ENCODE results near the gene CNNM2.
"Not testable (repeated sequence)": the region's sequence is repeated elsewhere in the genome, so short reads cannot be mapped to it uniquely, and the experiment has no call there.

CNNM2 gene

DNA sequence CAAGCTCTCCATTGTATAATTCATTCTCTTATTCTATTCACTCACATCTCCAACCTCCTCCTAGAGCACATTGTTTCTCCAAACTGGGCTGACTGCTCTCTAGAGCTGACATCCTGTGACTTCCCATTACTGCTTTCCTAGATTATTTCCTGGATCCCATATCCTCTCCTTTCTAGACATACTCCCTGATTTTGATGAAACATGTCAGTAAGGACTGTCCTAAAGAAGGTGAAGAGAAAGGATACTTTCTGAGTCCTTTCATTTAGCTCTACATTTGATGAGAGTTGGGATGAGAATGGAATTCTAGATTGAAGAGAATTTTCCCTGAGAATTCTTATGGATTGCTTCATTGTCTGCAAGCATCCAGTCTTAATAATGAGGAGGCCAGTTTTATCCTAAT, 78.8 kb downstream of the CNNM2 start:
- Histone ChIP-seq H3K27ac (ENCODE audit: low read depth, low read length) (no peak overlapping the region), H3K4me1 (ENCODE audit: control insufficient read depth, insufficient read depth, low read length) (peaks cover 9% of the 10 kb centered on the region), H3K36me3 (ENCODE audit: control insufficient read depth, insufficient read depth, low read length) (no peaks in the 10 kb centered on the region), H3K27me3 (ENCODE audit: control insufficient read depth, insufficient read depth, low read length) (no peaks in the 10 kb centered on the region), H3K9ac (ENCODE audit: low read length) (no peak overlapping the region), H3K4me3 (ENCODE audit: low read depth, low read length) (no peak overlapping the region), H3K9me3 (ENCODE audit: control insufficient read depth, insufficient read depth, low read depth, low read length) (no peaks in the 10 kb centered on the region)

DNA sequence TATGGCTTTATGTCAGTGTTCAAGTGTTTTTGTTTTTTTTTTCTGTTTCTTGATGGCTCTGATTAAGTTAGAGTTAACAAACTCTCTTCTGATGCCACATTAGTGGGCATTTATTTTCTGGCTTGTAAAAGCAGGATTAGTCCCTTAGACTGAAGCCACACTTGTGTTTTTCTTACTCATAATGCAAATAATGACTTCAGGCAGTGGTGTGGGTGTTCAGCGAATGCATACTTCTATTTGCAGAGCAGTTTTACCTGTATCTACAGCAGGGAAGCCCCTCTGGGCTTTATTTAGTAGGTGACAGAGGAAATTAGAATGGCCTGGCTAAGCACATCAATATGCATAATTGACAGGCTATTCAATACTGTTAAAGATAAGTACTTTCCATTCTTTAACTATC, 79.9 kb downstream of the CNNM2 start:
- Histone ChIP-seq H3K27ac (ENCODE audit: low read depth, low read length) (no peak overlapping the region), H3K4me3 (ENCODE audit: low read depth, low read length) (no peak overlapping the region), H3K36me3 (ENCODE audit: control insufficient read depth, insufficient read depth, low read length) (no peaks in the 10 kb centered on the region), H3K9ac (ENCODE audit: low read length) (no peak overlapping the region), H3K27me3 (ENCODE audit: control insufficient read depth, insufficient read depth, low read length) (no peaks in the 10 kb centered on the region), H3K4me1 (ENCODE audit: control insufficient read depth, insufficient read depth, low read length) (peaks cover 8% of the 10 kb centered on the region), H3K9me3 (ENCODE audit: control insufficient read depth, insufficient read depth, low read depth, low read length) (no peaks in the 10 kb centered on the region)

DNA sequence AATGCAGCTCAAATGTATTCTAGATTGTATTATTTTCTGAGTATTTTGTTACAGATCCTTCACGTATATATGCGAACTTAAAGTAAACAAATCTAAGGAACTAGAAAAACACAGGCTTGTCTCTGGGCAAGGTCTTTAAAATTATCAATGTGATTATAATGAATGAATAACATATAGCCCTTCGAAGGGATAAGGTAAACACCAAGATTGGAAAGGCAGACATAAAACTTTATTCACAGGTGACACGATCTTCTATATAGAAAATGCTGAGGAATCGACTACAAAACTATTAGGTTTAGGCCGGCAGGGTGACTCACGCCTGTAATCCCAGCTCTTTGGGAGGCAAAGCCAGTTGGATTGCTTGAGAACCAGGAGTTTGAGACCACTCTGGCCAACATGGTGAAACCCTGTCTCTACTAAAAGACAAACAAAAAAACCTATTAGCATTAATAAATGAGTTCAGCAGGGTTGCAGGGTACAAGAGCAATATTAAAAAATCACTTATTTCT, 80.4 kb downstream of the CNNM2 start:
- no peaks in the 10 kb centered on the region for H3K27me3 ChIP-seq (ENCODE audit: control insufficient read depth, insufficient read depth, low read length)
- no peaks in the 10 kb centered on the region for H3K36me3 ChIP-seq (ENCODE audit: control insufficient read depth, insufficient read depth, low read length)
- no peak overlapping the region for H3K9ac ChIP-seq (ENCODE audit: low read length)
- peaks cover 8% of the 10 kb centered on the region for H3K4me1 ChIP-seq (ENCODE audit: control insufficient read depth, insufficient read depth, low read length)
- H3K4me3 ChIP-seq (ENCODE audit: low read depth, low read length): no peak overlapping the region
- no peak overlapping the region for H3K27ac ChIP-seq (ENCODE audit: low read depth, low read length)
- no peaks in the 10 kb centered on the region for H3K9me3 ChIP-seq (ENCODE audit: control insufficient read depth, insufficient read depth, low read depth, low read length)

DNA sequence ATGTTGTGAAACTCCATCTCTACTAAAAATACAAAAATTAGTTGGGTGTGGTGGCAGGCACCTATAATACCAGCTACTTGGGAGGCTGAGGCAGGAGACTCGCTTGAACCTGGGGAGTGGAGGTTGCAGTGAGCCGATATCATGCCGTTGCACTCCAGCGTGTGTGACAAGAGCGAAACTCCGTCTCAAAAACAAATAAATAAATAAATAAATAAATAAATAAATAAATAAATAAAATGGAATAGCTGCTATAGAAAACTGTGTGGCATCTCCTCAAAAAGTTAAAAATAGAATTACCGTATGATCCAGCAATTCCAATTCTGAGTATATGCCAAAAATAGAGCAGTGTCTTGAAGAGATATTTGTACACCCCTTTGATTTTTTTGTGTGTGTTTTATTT, 82.0 kb downstream of the CNNM2 start:
- not testable (repeated sequence) for H3K36me3 ChIP-seq (ENCODE audit: control insufficient read depth, insufficient read depth, low read length); H3K27me3 ChIP-seq (ENCODE audit: control insufficient read depth, insufficient read depth, low read length); H3K9ac ChIP-seq (ENCODE audit: low read length); H3K27ac ChIP-seq (ENCODE audit: low read depth, low read length); H3K4me1 ChIP-seq (ENCODE audit: control insufficient read depth, insufficient read depth, low read length); H3K9me3 ChIP-seq (ENCODE audit: control insufficient read depth, insufficient read depth, low read depth, low read length); H3K4me3 ChIP-seq (ENCODE audit: low read depth, low read length)

DNA sequence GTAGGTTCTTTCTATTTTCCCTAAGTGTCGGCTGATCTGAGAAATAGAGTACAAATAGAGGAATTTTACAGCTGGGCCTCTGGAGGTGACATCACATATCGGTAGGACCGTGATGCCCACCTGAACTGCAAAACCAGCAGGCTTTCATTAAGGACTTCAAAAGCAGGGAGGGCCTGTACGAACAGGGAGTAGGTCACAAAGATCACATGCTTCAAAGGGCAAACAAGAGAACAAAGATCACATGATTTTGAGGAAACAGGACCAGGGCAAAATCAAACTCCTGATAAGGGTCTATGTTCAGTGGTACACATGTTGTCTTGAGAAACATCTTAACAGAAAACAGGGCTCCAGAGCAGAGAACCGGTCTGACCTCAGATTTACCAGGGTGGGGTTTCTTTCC, 88.9 kb downstream of the CNNM2 start:
- no peak overlapping the region for H3K4me3 ChIP-seq (ENCODE audit: low read depth, low read length)
- H3K27ac ChIP-seq (ENCODE audit: low read depth, low read length): no peak overlapping the region
- peaks cover 9% of the 10 kb centered on the region for H3K9me3 ChIP-seq (ENCODE audit: control insufficient read depth, insufficient read depth, low read depth, low read length)
- H3K9ac ChIP-seq (ENCODE audit: low read length): no peak overlapping the region
- no peaks in the 10 kb centered on the region for H3K27me3 ChIP-seq (ENCODE audit: control insufficient read depth, insufficient read depth, low read length)
- H3K4me1 ChIP-seq (ENCODE audit: control insufficient read depth, insufficient read depth, low read length): no peaks in the 10 kb centered on the region
- H3K36me3 ChIP-seq (ENCODE audit: control insufficient read depth, insufficient read depth, low read length): no peaks in the 10 kb centered on the region

GRCh38 chr10:103013416-103013815, 95.3 kb downstream of the CNNM2 start:
- 0 out of 2 replicates have a peak, but pooled peaks cover 5% of the 10 kb centered on the region for H3K4me1 ChIP-seq (ENCODE audit: control insufficient read depth, insufficient read depth, low read length)
- no peak overlapping the region for H3K4me3 ChIP-seq (ENCODE audit: low read depth, low read length)
- H3K9me3 ChIP-seq (ENCODE audit: control insufficient read depth, insufficient read depth, low read depth, low read length): no peaks in the 10 kb centered on the region

DNA sequence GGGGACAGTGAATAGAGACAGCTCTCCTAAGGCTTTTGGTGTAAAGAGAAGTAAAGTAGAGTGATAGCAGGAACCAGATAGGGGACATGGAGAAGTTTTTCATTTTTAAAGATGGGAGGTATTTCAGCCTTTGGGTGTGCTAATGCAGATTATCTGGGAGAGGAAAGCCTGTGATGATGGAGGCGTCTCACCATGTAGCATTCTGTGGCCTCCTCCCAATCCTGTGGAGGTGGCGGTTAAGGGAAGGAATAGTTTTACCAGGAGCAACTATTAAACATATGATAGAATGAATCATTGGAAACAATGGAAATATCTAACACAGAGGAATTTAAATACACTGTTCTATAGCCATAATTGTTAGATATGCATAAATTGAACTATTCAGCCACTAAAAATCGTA, 101.3 kb downstream of the CNNM2 start:
- Histone ChIP-seq H3K27me3 (ENCODE audit: control insufficient read depth, insufficient read depth, low read length) (no peaks in the 10 kb centered on the region), H3K27ac (ENCODE audit: low read depth, low read length) (no peak overlapping the region), H3K4me3 (ENCODE audit: low read depth, low read length) (no peak overlapping the region), H3K9ac (ENCODE audit: low read length) (no peak overlapping the region), H3K9me3 (ENCODE audit: control insufficient read depth, insufficient read depth, low read depth, low read length) (no peaks in the 10 kb centered on the region), H3K4me1 (ENCODE audit: control insufficient read depth, insufficient read depth, low read length) (peaks cover 3% of the 10 kb centered on the region; the same call in 1 of the 2 replicates), H3K36me3 (ENCODE audit: control insufficient read depth, insufficient read depth, low read length) (no peaks in the 10 kb centered on the region)

More at GRCh38 chr10:103013416-103013815, 95.3 kb downstream of the CNNM2 start:
- Histone ChIP-seq H3K27me3 (ENCODE audit: control insufficient read depth, insufficient read depth, low read length) (no peaks in the 10 kb centered on the region), H3K9ac (ENCODE audit: low read length) (no peak overlapping the region), H3K27ac (ENCODE audit: low read depth, low read length) (no peak overlapping the region), H3K36me3 (ENCODE audit: control insufficient read depth, insufficient read depth, low read length) (no peaks in the 10 kb centered on the region)

DNA sequence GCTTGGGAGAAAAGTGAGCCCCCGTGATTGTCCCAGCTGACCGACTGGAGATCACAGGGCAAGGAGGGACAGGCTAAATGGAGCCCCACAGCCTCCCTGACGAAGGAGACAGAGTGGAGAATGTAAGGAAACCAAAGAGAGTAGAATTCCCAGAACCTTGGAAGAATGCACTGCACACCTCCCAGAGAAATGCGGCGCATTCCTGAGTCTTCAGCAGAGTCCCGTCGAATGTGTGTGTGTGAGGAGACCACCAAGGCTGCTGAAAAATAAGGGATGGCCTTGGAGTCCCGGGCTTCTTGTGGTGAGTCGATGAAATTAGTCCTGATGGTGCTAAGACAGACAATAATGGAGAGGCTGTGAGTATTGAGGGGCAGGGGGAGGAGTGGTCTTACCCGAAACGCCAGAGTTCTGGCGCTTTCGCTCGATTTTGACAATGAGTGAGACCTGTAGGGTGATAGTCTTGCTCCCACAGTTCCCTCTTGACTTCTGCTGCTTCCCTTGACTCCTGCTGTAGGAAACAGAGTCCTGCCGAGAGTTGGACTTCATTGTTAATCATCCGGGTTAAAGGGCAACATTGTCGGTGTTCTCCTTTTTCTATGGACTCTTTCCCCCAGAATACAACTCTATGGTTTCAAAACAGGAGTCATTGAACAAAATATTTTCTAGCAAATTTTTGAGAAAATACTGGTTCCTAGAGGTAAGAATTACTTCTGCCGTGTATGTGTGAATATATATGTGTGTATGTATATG, 103.2 kb downstream of the CNNM2 start:
- Histone ChIP-seq H3K36me3 (ENCODE audit: control insufficient read depth, insufficient read depth, low read length) (no peaks in the 10 kb centered on the region), H3K27ac (ENCODE audit: low read depth, low read length) (no peak overlapping the region), H3K9me3 (ENCODE audit: control insufficient read depth, insufficient read depth, low read depth, low read length) (no peaks in the 10 kb centered on the region), H3K9ac (ENCODE audit: low read length) (no peak overlapping the region), H3K4me1 (ENCODE audit: control insufficient read depth, insufficient read depth, low read length) (peaks cover 3% of the 10 kb centered on the region; the same call in 1 of the 2 replicates), H3K4me3 (ENCODE audit: low read depth, low read length) (no peak overlapping the region), H3K27me3 (ENCODE audit: control insufficient read depth, insufficient read depth, low read length) (no peaks in the 10 kb centered on the region)

- Histone ChIP-seq H3K36me3 (ENCODE audit: control insufficient read depth, insufficient read depth, low read length) (no peaks in the 10 kb centered on the region), H3K27ac (ENCODE audit: low read depth, low read length) (no peak overlapping the region), H3K9ac (ENCODE audit: low read length) (no peak overlapping the region), H3K4me3 (ENCODE audit: low read depth, low read length) (no peak overlapping the region), H3K4me1 (ENCODE audit: control insufficient read depth, insufficient read depth, low read length) (peaks cover 3% of the 10 kb centered on the region; the same call in 1 of the 2 replicates), H3K9me3 (ENCODE audit: control insufficient read depth, insufficient read depth, low read depth, low read length) (no peaks in the 10 kb centered on the region), H3K27me3 (ENCODE audit: control insufficient read depth, insufficient read depth, low read length) (no peaks in the 10 kb centered on the region)
Measured at GRCh38 chr10:103021900-103022293, 103.8 kb downstream of the CNNM2 start.

GRCh38 chr10:103025696-103026095, 107.6 kb downstream of the CNNM2 start:
- no peak overlapping the region for H3K9ac ChIP-seq (ENCODE audit: low read length)
- no peaks in the 10 kb centered on the region for H3K9me3 ChIP-seq (ENCODE audit: control insufficient read depth, insufficient read depth, low read depth, low read length)
- H3K27me3 ChIP-seq (ENCODE audit: control insufficient read depth, insufficient read depth, low read length): no peaks in the 10 kb centered on the region
- H3K27ac ChIP-seq (ENCODE audit: low read depth, low read length): no peak overlapping the region
- H3K4me3 ChIP-seq (ENCODE audit: low read depth, low read length): no peak overlapping the region
- no peaks in the 10 kb centered on the region for H3K36me3 ChIP-seq (ENCODE audit: control insufficient read depth, insufficient read depth, low read length)
- peaks cover 3% of the 10 kb centered on the region; the same call in 1 of the 2 replicates for H3K4me1 ChIP-seq (ENCODE audit: control insufficient read depth, insufficient read depth, low read length)

DNA sequence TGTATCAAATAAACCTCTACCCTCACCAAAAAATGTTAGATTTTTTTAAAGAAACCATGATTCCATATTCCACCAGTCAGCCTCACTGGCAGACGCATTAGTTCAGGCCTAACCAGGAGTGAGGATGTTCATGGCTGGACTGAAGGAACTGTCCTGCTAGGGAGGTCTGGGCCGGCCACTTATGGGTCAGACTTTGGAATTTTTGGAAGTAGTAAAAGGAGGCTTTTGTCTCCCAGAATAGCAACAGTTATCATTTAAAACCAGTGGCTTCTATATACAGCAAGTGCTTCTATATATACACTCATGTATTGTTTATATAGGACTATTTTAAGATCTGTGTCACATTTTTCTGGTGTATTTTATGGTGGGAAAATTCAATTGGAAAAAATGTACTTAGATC, 120.5 kb downstream of the CNNM2 start:
- no peak overlapping the region for H3K9ac ChIP-seq (ENCODE audit: low read length)

More for the DNA sequence above, 120.5 kb downstream of the CNNM2 start:
- peaks cover 18% of the 10 kb centered on the region for H3K4me1 ChIP-seq (ENCODE audit: control insufficient read depth, insufficient read depth, low read length)
- H3K36me3 ChIP-seq (ENCODE audit: control insufficient read depth, insufficient read depth, low read length): no peaks in the 10 kb centered on the region
- no peak overlapping the region for H3K27ac ChIP-seq (ENCODE audit: low read depth, low read length)
- no peaks in the 10 kb centered on the region for H3K27me3 ChIP-seq (ENCODE audit: control insufficient read depth, insufficient read depth, low read length)
- H3K4me3 ChIP-seq (ENCODE audit: low read depth, low read length): no peak overlapping the region
- H3K9me3 ChIP-seq (ENCODE audit: control insufficient read depth, insufficient read depth, low read depth, low read length): no peaks in the 10 kb centered on the region
